GM18517 (cell line): ENCODE measurements around the gene TOX4.

Source experiments
- ATAC-seq: cut with Tn5 transposase; IDR thresholded peaks from one replicate; pipeline ENCODE4 v1.9.1; 2021; ENCODE audit warnings: mild to moderate bottlenecking, moderate library complexity; ENCODE audit not compliant: unreplicated experiment

The TOX4 gene

GRCh38 chr14:21501568-21501967 lies 24.6 kb downstream of the TOX4 start:
- ATAC-seq: no peak

GRCh38 chr14:21503376-21503775 lies 26.4 kb downstream of the TOX4 start:
- ATAC-seq: no peak

GRCh38 chr14:21505012-21505553 lies 28.1 kb downstream of the TOX4 start:
- peak; percentile 83 for ATAC-seq

- no peak for ATAC-seq
Observed at GRCh38 chr14:21506557-21506956, 29.6 kb downstream of the TOX4 start.

GRCh38 chr14:21509432-21510143 lies 32.6 kb downstream of the TOX4 start:
- no peak for ATAC-seq

- ATAC-seq: peak; percentile 96
Observed at GRCh38 chr14:21510735-21511657, 34.0 kb downstream of the TOX4 start, which contains the start of gene METTL3. METTL3 (minus strand) TSS chr14:21511340; CDS start chr14:21511223, 117 bp downstream.

GRCh38 chr14:21514341-21514740 lies 37.3 kb downstream of the TOX4 start:
- no peak for ATAC-seq

GRCh38 chr14:21518725-21519124 lies 41.7 kb downstream of the TOX4 start:
- ATAC-seq: no peak

- ATAC-seq: no peak
Observed at GRCh38 chr14:21520767-21521166, 43.8 kb downstream of the TOX4 start.

GRCh38 chr14:21521501-21521900 lies 44.5 kb downstream of the TOX4 start:
- ATAC-seq: no peak

GRCh38 chr14:21523203-21523602 lies 46.2 kb downstream of the TOX4 start:
- no peak for ATAC-seq

GRCh38 chr14:21524575-21525490 lies 47.8 kb downstream of the TOX4 start:
- ATAC-seq: no peak

- no peak for ATAC-seq
Observed at GRCh38 chr14:21525571-21525961, 48.6 kb downstream of the TOX4 start.

GRCh38 chr14:21525962-21526671 lies 49.1 kb downstream of the TOX4 start, which contains the start of gene SALL2:
SALL2 (minus strand) TSS chr14:21526346; CDS start chr14:21526127, 219 bp downstream.
- no peak for ATAC-seq

- no peak for ATAC-seq
Observed at GRCh38 chr14:21526672-21527317, 49.8 kb downstream of the TOX4 start.

GRCh38 chr14:21527318-21527679 lies 50.3 kb downstream of the TOX4 start:
- no peak for ATAC-seq

GRCh38 chr14:21528381-21529348 lies 51.7 kb downstream of the TOX4 start:
- ATAC-seq: no peak

- ATAC-seq: no peak
Observed at GRCh38 chr14:21529515-21529914, 52.5 kb downstream of the TOX4 start.
